GM12873 (cell line): ENCODE results near the gene DARS2.

Source experiments
- TF ChIP-seq, protein P1 (sequence below): IDR thresholded peaks from 2 replicates; pipeline ENCODE4 v1.5.1; 2012; ENCODE audit warnings: low read depth, mild to moderate bottlenecking, moderate library complexity, low read length, control low read depth; ENCODE audit not compliant: insufficient read depth; ENCODE audit errors: missing control alignments

DARS2 gene

DNA sequence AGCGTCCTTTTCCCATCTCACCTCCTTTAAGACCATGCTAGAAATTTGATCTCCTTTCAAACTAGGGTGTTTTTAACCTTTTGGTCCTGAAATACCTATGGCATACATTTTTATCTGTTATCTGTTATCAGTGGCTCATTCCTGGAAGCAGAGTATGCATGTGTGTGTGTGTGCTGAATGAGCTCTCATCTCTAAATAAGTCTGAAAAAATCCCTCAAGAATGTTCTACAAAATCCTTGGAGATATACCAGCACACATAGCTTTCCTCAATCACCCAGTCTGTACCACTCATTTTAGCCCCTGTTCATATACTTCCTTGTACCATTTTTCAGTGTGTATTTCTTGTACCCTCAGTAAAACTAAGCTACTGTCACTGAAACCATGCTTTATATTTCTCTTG lies 6.0 kb upstream of the DARS2 start:
- TF ChIP-seq, protein P1, sequence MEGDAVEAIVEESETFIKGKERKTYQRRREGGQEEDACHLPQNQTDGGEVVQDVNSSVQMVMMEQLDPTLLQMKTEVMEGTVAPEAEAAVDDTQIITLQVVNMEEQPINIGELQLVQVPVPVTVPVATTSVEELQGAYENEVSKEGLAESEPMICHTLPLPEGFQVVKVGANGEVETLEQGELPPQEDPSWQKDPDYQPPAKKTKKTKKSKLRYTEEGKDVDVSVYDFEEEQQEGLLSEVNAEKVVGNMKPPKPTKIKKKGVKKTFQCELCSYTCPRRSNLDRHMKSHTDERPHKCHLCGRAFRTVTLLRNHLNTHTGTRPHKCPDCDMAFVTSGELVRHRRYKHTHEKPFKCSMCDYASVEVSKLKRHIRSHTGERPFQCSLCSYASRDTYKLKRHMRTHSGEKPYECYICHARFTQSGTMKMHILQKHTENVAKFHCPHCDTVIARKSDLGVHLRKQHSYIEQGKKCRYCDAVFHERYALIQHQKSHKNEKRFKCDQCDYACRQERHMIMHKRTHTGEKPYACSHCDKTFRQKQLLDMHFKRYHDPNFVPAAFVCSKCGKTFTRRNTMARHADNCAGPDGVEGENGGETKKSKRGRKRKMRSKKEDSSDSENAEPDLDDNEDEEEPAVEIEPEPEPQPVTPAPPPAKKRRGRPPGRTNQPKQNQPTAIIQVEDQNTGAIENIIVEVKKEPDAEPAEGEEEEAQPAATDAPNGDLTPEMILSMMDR, result no peak

DNA sequence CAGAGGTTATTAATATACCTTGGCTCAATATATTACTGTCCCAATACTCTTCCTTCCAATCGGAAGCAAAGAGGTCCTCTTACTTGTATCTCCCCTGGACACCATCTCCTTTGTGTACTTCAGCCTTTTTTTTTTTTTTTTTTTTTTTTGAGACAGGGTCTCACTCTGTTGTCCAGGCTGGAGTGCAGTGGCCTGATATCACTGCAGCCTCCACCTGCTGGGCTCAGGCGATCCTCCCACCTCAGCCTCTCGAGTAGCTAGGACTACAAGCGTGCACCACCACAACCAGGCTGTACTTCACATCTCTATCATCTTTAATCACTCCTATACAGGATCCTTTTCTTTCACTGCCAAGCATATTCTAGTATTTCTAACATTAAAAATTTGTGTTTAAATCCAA lies 2.8 kb upstream of the DARS2 start:
- TF ChIP-seq, protein P1, result no peak

DNA sequence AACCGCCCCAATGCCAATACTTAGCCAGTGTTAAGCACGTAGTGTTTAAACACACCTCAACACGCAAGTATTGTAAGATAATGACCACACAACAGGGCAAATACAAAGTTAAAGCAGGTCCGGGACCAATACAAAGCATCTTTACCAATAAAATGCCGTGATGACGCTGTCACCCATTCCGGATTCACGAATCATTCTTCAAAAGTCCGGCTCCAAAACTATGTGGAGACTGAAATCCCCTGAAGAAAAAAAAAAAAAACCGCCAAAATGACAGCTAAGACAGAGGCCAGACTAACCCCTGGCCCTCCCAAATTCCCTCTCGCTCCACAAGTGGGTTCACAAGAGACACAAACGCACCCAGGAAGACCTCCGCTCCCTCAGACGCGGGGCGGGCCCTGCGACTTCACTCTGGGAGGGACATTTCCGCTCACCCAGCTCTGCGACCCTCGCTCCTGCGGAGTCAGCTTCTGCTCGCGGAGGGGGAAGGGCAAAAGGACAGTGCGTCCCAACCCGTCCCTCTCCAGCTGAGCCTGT lies 625 bp upstream of the DARS2 start:
- TF ChIP-seq, protein P1, result no peak

DNA sequence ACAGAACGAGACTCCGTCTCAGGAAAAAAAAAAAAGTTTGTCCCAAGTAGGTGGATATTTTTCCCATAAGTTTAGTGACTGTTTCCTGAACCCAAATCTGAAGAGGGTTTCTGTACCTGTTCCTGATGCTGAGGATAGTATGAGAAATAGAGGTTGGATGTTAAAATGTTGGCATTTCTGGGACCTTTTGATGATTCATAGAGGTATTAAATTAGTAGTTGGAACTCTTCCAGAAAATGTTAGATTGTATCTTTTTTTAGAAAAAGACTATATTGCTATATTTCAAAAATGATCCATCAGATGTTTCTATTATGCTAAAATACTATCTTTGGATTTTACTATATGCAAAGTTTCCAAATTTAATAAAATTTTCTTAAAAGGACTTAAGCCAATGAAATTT lies 3.1 kb downstream of the DARS2 start:
- TF ChIP-seq, protein P1, result no peak

DNA sequence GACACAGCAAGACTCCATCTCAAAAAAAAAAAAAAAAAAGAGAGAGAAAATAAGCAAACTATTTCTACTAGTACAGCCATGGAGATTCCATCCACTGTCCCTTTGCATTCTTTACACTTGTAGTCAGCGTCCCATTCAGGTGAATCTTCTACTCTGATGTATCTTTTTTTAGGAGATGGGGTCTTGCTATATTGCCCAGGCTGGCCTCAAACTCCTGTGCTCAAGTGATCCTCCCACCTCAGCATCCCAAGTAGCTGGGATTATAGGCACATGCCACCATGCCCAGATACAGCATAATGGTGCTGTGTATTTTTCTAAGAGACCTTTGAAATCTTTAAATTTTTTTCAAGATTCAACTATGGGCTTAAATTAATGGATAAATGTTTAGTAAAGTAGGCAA lies 8.3 kb downstream of the DARS2 start:
- TF ChIP-seq, protein P1, result no peak

DNA sequence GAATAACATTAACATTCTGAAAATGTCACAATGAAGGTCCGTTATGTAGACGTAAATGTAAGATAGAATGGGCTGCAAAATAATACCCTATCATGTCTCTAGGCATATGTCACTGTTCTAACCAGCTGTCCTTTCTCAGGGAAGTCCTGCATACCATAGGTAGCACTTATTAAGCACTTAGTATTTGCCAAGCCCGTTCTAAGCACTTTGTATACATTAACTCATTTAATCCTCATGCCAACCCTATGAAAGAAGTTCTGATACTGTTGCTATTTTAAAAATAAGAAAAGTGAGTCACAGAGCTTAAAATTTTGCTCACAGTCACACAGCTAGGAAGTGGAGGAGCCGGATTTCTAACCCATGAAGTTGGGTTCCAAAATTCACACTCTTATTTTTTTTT lies 27.6 kb downstream of the DARS2 start:
- TF ChIP-seq, protein P1, result no peak

DNA sequence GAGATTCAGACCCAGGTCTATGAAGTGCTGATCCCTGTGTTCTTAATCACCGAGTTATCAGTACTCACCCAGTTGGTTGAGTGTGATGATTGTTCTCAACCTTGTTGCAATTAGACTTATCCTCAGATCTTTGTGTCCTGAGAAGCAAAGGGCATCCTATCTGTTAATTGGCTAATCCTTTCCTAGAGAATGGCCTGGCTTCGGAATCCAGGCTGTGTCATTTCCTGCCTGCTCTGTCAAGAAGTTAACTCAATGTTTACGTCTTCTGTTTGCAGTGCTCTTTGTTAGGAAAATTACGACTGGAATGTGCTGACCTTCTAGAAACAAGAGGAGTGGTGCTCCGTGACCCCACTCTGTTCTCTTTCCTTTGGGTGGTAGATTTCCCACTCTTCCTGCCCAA lies 28.6 kb downstream of the DARS2 start:
- TF ChIP-seq, protein P1, result no peak

DNA sequence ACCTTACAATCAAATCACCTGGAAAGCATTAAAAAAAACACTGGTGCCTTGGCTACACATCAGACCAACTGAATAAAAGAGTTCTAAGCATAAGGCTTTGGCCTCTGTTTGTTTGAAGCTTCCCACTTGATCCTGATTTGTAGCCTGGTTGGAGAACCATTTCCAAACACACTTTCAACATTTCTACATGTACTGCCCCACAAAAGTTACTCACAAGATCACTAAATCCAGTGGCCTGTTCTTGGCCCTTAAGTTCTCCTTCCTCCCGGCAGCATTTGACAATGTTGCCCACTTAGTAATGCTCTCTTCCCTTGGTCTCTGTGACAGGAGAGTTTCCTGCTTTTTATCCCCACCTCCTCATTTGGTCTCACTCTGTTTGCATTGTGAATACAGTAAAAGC lies 31.5 kb downstream of the DARS2 start:
- TF ChIP-seq, protein P1, result no peak
